Measurements from ENCODE around the gene RSPO4. TPM values are rescaled to one million over a fixed set of nuclear protein-coding genes. Genes with fewer than 3 reads are reported as not detected.

Gene RSPO4
- total RNA-seq, 4 donors from 2014 or later = not detected

DNA sequence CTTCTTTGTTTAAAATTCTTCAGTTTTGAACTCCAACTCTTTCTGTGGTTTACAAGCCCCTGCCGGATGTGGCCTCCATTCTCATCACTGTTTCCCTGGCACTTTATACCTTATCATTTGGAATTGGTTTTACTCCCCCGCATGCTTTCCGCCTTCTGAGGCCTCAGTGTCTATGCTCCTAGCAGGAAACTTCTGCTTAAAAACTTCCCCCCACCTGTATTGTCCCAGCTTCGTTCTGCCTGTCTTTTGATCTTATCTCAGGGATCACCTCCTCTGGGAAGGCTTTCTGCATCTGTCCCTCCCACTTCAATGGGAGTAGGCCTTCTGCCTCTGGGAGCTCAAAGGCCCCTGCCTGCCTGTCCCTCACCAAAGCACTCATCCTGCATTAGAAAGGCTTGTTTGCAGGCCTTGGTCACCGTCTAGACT lies 82.6 kb downstream of the RSPO4 start:
- no peaks in the 10 kb centered on the region for H3K9me3 ChIP-seq
- H3K4me1 ChIP-seq = peaks cover 0 to 6% of the 10 kb centered on the region in 2 donors
- DNase-seq (no peak), ATAC-seq (no peak)
- H3K27me3 ChIP-seq = no peaks in the 10 kb centered on the region
- H3K27ac ChIP-seq = no peak overlapping the region
- no peak overlapping the region for H3K4me3 ChIP-seq
- no peak for TF ChIP-seq POLR2A (IDR thresholded peaks at IDR 0.05)
- TF ChIP-seq, protein P1, sequence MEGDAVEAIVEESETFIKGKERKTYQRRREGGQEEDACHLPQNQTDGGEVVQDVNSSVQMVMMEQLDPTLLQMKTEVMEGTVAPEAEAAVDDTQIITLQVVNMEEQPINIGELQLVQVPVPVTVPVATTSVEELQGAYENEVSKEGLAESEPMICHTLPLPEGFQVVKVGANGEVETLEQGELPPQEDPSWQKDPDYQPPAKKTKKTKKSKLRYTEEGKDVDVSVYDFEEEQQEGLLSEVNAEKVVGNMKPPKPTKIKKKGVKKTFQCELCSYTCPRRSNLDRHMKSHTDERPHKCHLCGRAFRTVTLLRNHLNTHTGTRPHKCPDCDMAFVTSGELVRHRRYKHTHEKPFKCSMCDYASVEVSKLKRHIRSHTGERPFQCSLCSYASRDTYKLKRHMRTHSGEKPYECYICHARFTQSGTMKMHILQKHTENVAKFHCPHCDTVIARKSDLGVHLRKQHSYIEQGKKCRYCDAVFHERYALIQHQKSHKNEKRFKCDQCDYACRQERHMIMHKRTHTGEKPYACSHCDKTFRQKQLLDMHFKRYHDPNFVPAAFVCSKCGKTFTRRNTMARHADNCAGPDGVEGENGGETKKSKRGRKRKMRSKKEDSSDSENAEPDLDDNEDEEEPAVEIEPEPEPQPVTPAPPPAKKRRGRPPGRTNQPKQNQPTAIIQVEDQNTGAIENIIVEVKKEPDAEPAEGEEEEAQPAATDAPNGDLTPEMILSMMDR (IDR thresholded peaks at IDR 0.05 in 4 of 5, conservative IDR thresholded peaks at IDR 0.05 in 1 of 5) = no peak
- H3K36me3 ChIP-seq = no peaks in the 10 kb centered on the region
- intact Hi-C loops (cut with DNase I; ENCODE audit: low total_unique reads) = no loop called here
- in situ Hi-C loops (cut with MboI; ENCODE audit: low sequenced_read_pairs in 4 of 4) = no loop called here

- Histone ChIP-seq H3K4me3 (no peak overlapping the region), H3K27me3 (no peaks in the 10 kb centered on the region), H3K27ac (no peak overlapping the region), H3K4me1 (peaks cover 0 to 6% of the 10 kb centered on the region in 2 donors), H3K9me3 (no peaks in the 10 kb centered on the region), H3K36me3 (no peaks in the 10 kb centered on the region)
- TF ChIP-seq POLR2A (IDR thresholded peaks at IDR 0.05) = no peak
- TF ChIP-seq, protein P1 (IDR thresholded peaks at IDR 0.05 in 4 of 5, conservative IDR thresholded peaks at IDR 0.05 in 1 of 5) = no peak
- in situ Hi-C loops (cut with MboI; ENCODE audit: low sequenced_read_pairs in 4 of 4) = no loop called here
- ATAC-seq = no peak
- no peak for DNase-seq
- intact Hi-C loops (cut with DNase I; ENCODE audit: low total_unique reads) = no loop called here
Measured at GRCh38 chr20:917416-917815, 84.7 kb downstream of the RSPO4 start.

GRCh38 chr20:916825-917224 lies 85.3 kb downstream of the RSPO4 start:
- no peaks in the 10 kb centered on the region for H3K27me3 ChIP-seq

DNA sequence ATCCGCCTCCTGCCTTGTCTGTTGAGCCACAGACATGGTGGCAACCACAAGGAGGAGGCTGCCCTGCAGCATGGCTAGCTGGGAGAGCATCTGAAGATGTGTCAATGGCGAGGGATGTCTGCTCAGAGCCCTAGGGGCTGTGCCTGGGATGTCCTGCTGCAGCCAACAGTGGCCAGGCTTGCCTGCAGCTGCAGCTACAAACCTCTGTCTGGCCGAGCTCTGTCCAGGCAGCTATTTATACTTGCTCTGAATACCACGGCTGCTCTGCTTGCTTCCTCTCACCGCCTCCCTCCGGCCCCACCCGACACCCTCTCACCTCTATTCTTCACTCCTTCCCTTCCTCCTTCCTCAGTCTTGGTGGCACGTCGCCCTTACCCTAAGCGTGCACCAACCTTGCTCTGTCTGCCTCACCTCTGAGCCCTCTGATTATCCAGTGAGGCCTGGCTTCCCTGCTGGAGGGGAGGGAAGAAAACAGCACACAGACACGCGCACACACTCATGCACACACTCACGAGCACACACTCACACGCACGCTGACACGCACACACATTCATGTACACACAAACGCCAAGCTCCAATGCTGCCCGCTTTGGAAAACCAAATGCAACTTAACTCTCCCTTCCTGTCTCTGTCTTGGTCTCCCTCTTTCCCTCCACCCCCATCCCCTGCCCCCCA lies 85.8 kb downstream of the RSPO4 start, which contains the start of gene ANGPT4:
Gene ANGPT4 (minus strand): TSS at position 210 of the 675 bp plus-strand sequence. CDS start 120 bp downstream, at position 90.
- Histone ChIP-seq H3K27ac (no peak within 1 kb of the TSS), H3K9me3 (no peaks in the 10 kb centered on the region), H3K27me3 (no peaks in the 10 kb centered on the region), H3K4me1 (peaks cover 0 to 6% of the 10 kb centered on the region in 2 donors), H3K36me3 (no peaks in the 10 kb centered on the region), H3K4me3 (no peak within 1 kb of the TSS)
- intact Hi-C loops (cut with DNase I; ENCODE audit: low total_unique reads) = no loop called here
- in situ Hi-C loops (cut with MboI; ENCODE audit: low sequenced_read_pairs in 4 of 4) = no loop called here
- no peak for TF ChIP-seq POLR2A (IDR thresholded peaks at IDR 0.05)
- TF ChIP-seq, protein P1 (IDR thresholded peaks at IDR 0.05 in 4 of 5, conservative IDR thresholded peaks at IDR 0.05 in 1 of 5) = no peak
- no peak for ATAC-seq
- no peak for DNase-seq

More at GRCh38 chr20:916825-917224, 85.3 kb downstream of the RSPO4 start:
- Histone ChIP-seq H3K27ac (no peak overlapping the region), H3K4me3 (no peak overlapping the region), H3K36me3 (no peaks in the 10 kb centered on the region), H3K9me3 (no peaks in the 10 kb centered on the region), H3K4me1 (peaks cover 0 to 6% of the 10 kb centered on the region in 2 donors)
- no peak for DNase-seq
- ATAC-seq = no peak
- TF ChIP-seq POLR2A (IDR thresholded peaks at IDR 0.05) = no peak
- TF ChIP-seq, protein P1 (IDR thresholded peaks at IDR 0.05 in 4 of 5, conservative IDR thresholded peaks at IDR 0.05 in 1 of 5) = no peak
- in situ Hi-C loops (cut with MboI; ENCODE audit: low sequenced_read_pairs in 4 of 4) (no loop called here), intact Hi-C loops (cut with DNase I; ENCODE audit: low total_unique reads) (no loop called here)
